ENCODE data around the gene CBX7. TPM values are rescaled to one million over a fixed set of nuclear protein-coding genes. Genes with fewer than 3 reads are reported as not detected.

Gene CBX7
- total RNA-seq, 1 donor from 2014 or later, result 85.4 TPM

GRCh38 chr22:39138357-39138997, 14.0 kb downstream of the CBX7 start:
- Histone ChIP-seq H3K36me3 (peaks cover 17% of the 10 kb centered on the region), H3K27me3 (ENCODE audit: low read depth) (no peaks in the 10 kb centered on the region), H3K9me3 (replicated peaks) (no peaks in the 10 kb centered on the region), H3K4me1 (peaks cover 44% of the 10 kb centered on the region), H3K4me3 (no peak overlapping the region), H3K27ac (replicated peaks) (no peak overlapping the region)
- intact Hi-C loops (cut with micrococcal nuclease), result no loop called here
- DNase-seq, result no peak
- no peak for TF ChIP-seq CTCF (IDR thresholded peaks at IDR 0.05; ENCODE audit: borderline replicate concordance)

- no peak for TF ChIP-seq CTCF (IDR thresholded peaks at IDR 0.05; ENCODE audit: borderline replicate concordance)
- no peak for DNase-seq
- no peak overlapping the region for H3K27ac ChIP-seq (replicated peaks)
- no peaks in the 10 kb centered on the region for H3K9me3 ChIP-seq (replicated peaks)
- H3K4me3 ChIP-seq, result no peak overlapping the region
- intact Hi-C loops (cut with micrococcal nuclease), result no loop called here
- H3K27me3 ChIP-seq (ENCODE audit: low read depth), result no peaks in the 10 kb centered on the region
- peaks cover 28% of the 10 kb centered on the region for H3K36me3 ChIP-seq
- peaks cover 35% of the 10 kb centered on the region for H3K4me1 ChIP-seq
Measured at GRCh38 chr22:39136317-39136716, 16.2 kb downstream of the CBX7 start.

GRCh38 chr22:39135092-39135896, 17.2 kb downstream of the CBX7 start:
- intact Hi-C loops (cut with micrococcal nuclease), result no loop called here
- Histone ChIP-seq H3K27ac (replicated peaks) (no peak overlapping the region), H3K27me3 (ENCODE audit: low read depth) (no peaks in the 10 kb centered on the region), H3K36me3 (peaks cover 28% of the 10 kb centered on the region), H3K4me3 (no peak overlapping the region), H3K4me1 (peaks cover 37% of the 10 kb centered on the region), H3K9me3 (replicated peaks) (no peaks in the 10 kb centered on the region)
- TF ChIP-seq CTCF (IDR thresholded peaks at IDR 0.05; ENCODE audit: borderline replicate concordance), result peak; percentile 65
- DNase-seq, result peak; percentile 56

- Histone ChIP-seq H3K27ac (replicated peaks) (no peak overlapping the region), H3K9me3 (replicated peaks) (no peaks in the 10 kb centered on the region), H3K4me1 (peaks cover 33% of the 10 kb centered on the region), H3K4me3 (no peak overlapping the region), H3K27me3 (ENCODE audit: low read depth) (no peaks in the 10 kb centered on the region), H3K36me3 (peaks cover 28% of the 10 kb centered on the region)
- intact Hi-C loops (cut with micrococcal nuclease), result no loop called here
- DNase-seq, result no peak
- TF ChIP-seq CTCF (IDR thresholded peaks at IDR 0.05; ENCODE audit: borderline replicate concordance), result no peak
Measured at GRCh38 chr22:39134366-39135091, 18.0 kb downstream of the CBX7 start.

- intact Hi-C loops (cut with micrococcal nuclease), result no loop called here
- H3K27ac ChIP-seq (replicated peaks), result no peak overlapping the region
- no peak for DNase-seq
- TF ChIP-seq CTCF (IDR thresholded peaks at IDR 0.05; ENCODE audit: borderline replicate concordance), result no peak
- peaks cover 28% of the 10 kb centered on the region for H3K36me3 ChIP-seq
- no peak overlapping the region for H3K4me3 ChIP-seq
- H3K4me1 ChIP-seq, result peaks cover 33% of the 10 kb centered on the region
- no peaks in the 10 kb centered on the region for H3K27me3 ChIP-seq (ENCODE audit: low read depth)
- H3K9me3 ChIP-seq (replicated peaks), result no peaks in the 10 kb centered on the region
Measured at GRCh38 chr22:39133871-39134270, 18.6 kb downstream of the CBX7 start.
